KG1 (cell line): ENCODE data around the gene SORCS2.

Source experiments
- DNase-seq: peaks from one replicate; lab custom pipeline; 2025; lab: John Stamatoyannopoulos, UW

SORCS2 gene

GRCh38 chr4:7192252-7193029, at the start of gene SORCS2:
SORCS2 (plus strand) TSS chr4:7192538.
- DNase-seq: no peak

- DNase-seq: no peak
Observed at GRCh38 chr4:7144374-7145290, 47.7 kb upstream of the SORCS2 start.

GRCh38 chr4:7145291-7145934, 46.9 kb upstream of the SORCS2 start:
- DNase-seq: no peak

GRCh38 chr4:7146059-7146785, 46.1 kb upstream of the SORCS2 start:
- no peak for DNase-seq

GRCh38 chr4:7146786-7147115, 45.6 kb upstream of the SORCS2 start:
- no peak for DNase-seq

- DNase-seq: no peak
Observed at GRCh38 chr4:7147261-7147660, 45.1 kb upstream of the SORCS2 start.

- no peak for DNase-seq
Observed at GRCh38 chr4:7147661-7148310, 44.6 kb upstream of the SORCS2 start.

- no peak for DNase-seq
Observed at GRCh38 chr4:7148337-7148736, 44.0 kb upstream of the SORCS2 start.

- no peak for DNase-seq
Observed at GRCh38 chr4:7150036-7150635, 42.2 kb upstream of the SORCS2 start.

GRCh38 chr4:7151668-7152227, 40.6 kb upstream of the SORCS2 start:
- no peak for DNase-seq

- no peak for DNase-seq
Observed at GRCh38 chr4:7153711-7154110, 38.6 kb upstream of the SORCS2 start.

- DNase-seq: no peak
Observed at GRCh38 chr4:7154351-7154981, 37.9 kb upstream of the SORCS2 start.

- no peak for DNase-seq
Observed at GRCh38 chr4:7155590-7156071, 36.7 kb upstream of the SORCS2 start.

- no peak for DNase-seq
Observed at GRCh38 chr4:7156328-7156727, 36.0 kb upstream of the SORCS2 start.

- DNase-seq: no peak
Observed at GRCh38 chr4:7156761-7157488, 35.4 kb upstream of the SORCS2 start.

GRCh38 chr4:7157666-7158065, 34.7 kb upstream of the SORCS2 start:
- DNase-seq: no peak

- no peak for DNase-seq
Observed at GRCh38 chr4:7158081-7158750, 34.1 kb upstream of the SORCS2 start.

GRCh38 chr4:7158991-7159390, 33.3 kb upstream of the SORCS2 start:
- no peak for DNase-seq

GRCh38 chr4:7159923-7160322, 32.4 kb upstream of the SORCS2 start:
- DNase-seq: no peak
